HG02840 (cell line): ENCODE measurements around the gene FBXO22.
"Not testable (repeated sequence)": the region's sequence is repeated elsewhere in the genome, so short reads cannot be mapped to it uniquely, and the experiment has no call there.

ENCODE experiments used
- ATAC-seq: cut with Tn5 transposase; IDR thresholded peaks from one replicate; pipeline ENCODE4 v1.9.1; 2021; ENCODE audit warnings: mild to moderate bottlenecking, moderate library complexity, moderate number of reproducible peaks; ENCODE audit not compliant: unreplicated experiment, low FRiP score

The FBXO22 gene

DNA sequence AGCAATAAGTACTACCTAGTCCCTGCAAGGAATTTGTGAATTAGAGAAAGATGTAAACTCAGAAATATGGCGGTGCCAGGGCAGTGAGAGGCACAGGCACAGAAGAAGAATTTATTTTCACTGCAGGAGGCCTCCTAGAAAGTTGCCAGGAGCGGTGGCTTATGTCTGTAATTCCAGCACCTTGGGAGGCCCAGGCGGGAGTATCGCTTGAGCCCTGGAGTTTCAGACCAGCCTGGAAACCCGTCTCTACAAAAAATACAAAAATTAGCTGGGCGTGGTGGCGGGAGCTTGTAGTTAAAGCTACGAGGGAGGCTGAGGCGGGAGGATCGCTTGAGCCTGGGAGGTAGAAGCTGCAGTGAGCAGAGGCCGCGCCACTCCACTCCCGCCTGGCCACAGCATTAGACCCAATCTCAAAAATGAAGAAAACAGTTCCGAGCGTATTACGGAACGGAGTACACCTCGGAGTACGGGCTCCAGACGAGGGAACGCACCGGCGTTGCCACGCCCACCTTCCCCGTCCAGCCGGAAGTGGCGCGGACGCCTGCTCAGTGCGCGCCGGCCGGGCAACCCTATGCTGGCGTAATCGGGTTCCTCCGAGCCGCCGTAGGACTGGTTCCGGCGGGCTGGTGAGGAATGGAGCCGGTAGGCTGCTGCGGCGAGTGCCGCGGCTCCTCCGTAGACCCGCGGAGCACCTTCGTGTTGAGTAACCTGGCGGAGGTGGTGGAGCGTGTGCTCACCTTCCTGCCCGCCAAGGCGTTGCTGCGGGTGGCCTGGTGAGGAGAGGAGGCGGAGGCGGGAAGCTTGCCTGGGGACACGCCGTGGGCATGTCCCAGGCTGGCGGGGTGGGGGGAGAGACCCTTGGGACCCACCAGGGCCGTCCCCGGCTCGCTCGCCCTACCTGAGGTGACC, at the start of gene FBXO22:
Gene FBXO22 (plus strand): TSS at position 548 of the 909 bp plus-strand sequence. CDS start 86 bp downstream, at position 634.
- peak; percentile 93 for ATAC-seq

DNA sequence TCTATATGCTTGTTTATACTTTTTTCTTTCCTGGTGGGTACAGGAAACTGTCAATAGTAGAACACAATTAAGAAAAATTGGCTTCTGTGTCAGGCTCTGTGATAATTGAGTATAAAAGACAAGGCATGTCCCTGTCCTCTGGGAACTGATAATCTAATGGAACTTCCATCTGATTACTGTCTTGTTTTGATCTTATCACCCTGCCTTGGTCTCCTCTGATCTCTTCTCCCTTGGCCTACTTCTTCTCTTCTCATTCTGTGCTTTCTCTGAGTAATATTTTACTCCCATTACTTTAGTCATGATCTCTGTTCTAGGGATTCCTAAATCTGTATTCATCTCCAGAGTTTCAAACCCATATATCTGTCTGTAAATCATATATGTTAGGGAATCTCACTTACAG, 45.8 kb upstream of the FBXO22 start:
- no peak for ATAC-seq

DNA sequence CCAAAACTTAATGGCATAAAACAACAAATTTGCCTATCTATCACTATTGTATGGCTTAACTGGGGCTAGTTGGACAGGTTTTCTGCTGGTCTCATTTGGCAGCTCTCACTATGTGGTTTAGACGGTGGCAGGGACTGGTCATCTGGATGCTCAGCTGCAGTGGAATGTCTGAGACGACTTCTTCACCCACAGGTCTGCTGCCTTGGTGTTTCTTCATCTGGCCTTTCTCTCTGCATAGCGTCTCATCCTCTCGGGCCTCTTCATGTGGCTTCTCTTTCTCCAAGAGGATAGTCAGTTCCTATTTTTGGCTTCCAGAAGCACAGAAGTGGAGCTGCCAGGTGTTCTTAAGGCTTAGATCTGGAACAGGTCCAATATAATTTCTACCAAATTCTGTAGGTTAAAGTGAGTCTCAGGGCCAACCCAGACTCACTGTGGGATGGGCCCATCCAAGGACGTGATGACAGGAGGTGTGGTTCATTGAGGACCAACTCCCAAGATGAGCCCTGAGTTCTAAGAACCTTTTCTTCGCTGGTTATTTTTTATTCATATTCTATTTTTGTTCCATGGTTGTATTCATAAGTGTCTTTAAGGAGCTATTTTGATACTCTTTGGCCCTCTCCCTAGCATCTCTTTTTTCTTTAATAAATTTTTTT, 41.8 kb upstream of the FBXO22 start:
- ATAC-seq, result no peak

DNA sequence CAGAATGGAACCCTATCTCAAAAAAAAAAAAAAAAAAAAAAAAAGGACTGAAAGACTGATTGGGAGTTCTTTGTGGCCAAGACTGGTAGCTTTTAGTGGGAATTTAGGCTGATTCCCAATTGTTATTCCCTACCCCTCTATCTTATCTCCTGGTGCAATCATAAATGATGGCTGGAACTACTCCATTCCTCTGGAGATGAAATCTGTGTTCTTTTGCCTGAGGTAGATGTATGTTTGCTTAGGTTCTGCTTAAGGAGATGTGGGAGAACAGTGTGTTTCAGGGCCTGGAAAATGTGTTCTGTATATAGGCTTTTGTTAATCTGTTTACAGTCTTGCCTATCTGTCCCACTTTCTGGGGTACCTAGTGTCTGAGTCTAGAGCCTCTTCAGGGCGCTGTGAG, 40.9 kb upstream of the FBXO22 start:
- no peak for ATAC-seq

DNA sequence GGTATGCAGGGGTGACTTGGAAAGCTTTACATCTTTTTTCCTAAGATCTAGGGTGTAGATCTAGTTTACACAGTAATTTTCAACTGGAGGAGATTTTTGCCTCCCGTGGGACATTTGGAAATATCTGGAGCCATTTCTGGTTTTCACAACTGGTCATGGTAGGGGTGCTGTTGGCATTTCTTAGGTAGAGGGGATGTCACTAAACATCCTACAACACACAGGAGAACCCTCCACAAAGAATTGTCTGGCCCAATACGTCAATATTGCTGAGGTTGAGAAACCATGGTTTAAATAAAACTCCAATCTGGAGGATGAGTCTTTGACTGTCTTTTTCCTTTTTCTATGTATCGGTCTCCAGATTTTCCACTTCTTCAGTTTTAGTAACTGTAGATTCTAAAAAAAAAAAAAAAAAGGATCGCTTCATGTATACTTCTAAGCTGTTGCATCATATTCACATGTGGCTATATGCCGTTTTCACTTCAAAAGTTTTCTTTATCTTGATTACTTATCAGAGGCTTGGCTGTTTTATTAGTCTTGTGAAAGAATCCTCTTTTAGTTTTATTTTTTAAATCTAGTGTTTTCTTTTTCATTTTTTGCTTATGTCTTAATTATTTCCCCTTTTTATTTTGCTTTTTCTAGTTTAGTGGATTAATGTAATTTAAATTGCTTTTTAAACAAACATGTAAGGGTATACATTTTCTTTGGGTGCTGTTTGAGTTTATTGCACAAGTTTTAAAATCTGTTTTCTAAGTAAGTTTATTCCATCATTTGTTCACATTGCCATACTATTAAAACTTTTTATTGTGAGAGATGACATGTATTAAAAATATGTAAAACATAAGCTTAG, 39.2 kb upstream of the FBXO22 start:
- ATAC-seq, result no peak

DNA sequence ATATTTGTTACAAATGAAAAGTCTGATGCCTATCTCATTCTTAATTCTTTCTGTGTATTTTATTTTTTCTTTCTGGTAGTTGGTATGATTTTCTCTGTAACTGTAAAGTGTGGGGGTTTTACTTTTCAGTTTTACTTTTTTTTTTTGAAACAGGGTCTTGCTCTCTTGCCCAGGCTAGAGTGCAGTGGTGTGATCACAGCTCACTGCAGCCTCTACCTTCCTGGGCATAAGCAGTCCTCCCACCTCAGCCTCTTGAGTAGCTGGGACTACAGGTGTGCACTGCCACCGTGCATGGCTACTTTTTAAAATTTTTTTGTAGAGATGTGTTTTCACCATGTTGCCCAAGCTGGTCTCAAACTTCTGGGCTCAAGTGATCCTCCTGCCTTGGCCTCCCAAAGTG, 37.6 kb upstream of the FBXO22 start:
- not testable (repeated sequence) for ATAC-seq

DNA sequence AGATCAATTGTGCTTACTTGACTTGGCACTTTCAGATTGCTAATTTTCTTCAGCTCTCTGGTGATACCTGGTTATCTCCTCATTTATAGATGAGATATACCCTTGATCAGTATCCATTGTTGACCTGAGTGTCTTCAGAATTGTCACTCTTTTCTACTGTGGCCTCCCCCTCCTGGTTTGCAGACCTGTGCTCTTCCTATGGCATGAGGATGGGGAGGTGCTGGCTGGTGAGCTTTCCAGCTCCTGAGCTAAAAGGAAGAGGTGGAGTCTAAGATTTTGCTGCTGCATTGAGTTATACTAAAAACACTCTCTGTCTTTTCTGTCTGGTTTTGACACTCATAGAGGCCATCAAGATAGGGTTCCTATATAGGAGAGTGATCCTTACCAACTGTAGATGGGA, 36.8 kb upstream of the FBXO22 start:
- ATAC-seq, result no peak

DNA sequence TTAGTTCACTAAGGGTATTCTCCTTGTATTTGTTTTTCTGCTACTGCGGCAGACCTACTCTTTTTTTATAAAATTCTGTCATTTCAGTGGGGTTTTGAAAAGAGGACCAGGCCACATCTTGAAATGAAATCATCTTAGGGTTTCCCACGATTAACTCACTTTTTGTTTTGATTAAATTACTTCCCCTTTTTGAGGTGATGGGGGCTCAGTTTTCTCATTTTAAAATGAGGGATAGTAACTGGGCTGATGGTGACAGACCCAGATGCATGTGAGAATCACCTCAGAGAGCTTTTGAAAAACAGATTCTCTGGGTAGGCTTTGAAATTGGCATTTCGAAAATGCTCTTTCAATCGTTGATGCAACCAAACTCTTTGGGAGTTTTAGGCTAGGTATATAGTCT, 36.2 kb upstream of the FBXO22 start:
- no peak for ATAC-seq

DNA sequence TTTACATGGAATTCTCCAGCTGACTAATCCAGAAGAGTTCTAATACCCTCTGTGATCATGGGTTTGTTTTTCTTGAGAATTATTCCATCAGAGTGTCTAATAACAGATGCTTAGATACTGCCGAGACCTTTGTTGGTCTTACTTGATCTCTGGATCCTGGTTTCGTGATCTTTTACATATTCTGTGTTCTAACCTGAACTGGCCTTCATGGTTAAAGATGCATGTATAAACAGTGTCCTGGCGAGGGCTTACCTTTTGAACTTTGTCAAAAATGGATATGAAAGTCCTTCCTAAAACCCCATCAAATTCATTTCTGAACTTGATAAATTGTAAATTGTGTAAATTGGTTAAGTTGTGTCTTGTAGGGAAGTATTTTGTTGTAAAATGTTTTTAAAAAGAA, 35.7 kb upstream of the FBXO22 start:
- ATAC-seq, result no peak

DNA sequence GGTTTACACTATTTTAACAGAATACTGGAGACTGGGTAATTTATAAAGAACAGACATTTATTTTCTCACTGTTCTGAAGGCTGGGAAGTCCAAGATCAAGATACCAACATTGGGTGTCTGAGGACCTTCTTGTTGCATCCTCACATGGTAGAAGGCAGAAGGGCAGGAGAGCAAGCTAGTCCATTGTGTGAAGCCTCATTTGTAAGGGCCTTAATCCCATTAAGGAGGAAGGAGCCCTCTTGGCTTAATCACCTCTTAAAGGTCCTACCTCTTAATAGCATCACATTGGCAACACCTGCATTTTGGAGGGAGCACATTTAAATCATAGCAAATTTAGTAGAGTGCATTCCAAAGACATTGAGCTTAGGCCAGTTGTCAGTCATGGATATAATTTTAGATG, 34.2 kb upstream of the FBXO22 start:
- no peak for ATAC-seq

DNA sequence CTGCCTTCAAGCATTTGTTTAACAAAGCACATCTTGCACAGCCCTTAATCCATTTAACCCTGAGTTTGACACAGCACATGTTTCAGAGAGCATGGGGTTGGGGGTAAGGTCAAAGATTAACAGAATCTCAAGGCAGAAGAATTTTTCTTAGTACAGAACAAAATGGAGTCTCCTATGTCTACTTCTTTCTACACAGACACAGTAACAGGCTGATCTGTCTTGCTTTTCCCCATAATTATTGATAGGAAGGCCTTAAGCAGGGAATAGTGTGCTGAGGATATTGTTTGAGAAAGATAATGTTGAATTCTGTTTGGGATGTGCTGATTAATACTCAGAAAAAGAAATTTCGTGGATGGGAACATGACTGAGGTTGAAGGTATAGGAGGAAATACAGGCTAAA, 32.1 kb upstream of the FBXO22 start:
- ATAC-seq, result not testable (repeated sequence)

DNA sequence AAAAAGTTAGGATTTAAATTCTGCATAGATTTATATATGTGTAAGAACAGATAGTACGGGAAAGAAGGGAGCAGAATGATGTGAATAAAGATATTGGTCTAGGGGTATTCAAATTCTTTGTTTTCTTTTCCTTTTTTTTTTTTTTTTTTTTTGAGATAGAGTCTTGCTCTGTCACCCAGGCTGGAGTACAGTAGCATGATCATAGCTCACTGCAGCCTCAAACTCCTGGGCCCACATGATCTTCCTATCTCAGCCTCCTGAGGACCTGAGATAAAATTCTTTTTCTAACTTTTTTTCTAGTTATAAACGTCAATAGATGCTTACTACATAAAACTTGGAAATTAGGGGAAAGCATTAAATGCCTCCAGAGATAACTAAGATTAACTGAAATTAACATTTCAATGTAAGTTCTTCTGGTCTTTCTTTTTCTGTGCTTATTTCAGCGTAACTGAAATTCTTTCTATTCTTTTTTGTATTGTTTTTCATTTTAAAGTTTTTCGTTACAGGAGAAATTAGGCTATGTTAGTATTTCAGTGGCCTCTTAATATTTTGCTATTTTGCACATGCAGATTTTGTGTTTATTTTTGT, 31.2 kb upstream of the FBXO22 start:
- no peak for ATAC-seq

DNA sequence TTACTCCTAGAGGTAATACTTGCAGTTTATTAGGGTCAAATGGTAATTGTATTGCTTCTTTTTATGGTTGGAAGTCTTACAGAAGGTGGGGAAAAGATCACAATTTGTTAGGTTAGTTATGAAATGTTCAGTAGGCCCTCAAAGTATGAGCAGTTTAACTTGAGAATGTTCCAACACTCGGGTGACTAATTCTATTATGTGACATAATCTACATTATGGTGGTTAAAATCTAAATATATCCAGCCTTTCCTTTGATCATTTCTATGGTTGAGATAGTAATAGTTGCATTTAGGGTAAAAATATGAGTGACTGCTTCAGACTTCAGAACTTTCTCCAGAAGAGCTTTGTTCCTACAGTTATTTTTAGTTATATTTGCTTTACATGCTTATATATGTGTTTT, 19.6 kb upstream of the FBXO22 start:
- no peak for ATAC-seq

DNA sequence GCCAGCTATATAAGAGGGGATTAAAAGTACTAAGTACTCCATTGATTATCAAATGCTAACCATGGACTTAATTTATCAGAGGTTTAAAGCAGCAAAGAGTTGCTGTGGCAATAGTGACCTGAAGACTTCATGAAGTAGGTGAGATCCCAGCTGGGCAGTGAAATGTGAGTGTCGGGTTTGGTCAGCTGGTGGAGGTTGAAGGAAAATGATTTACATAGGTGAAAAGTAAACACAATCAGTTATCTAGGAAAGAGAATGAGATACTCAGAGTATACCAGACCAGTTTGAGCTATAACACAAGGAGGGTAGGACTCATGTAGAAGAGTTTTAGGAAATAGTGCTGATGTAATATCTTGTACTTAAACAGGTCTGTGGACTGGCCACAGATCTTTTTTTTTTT, 16.5 kb upstream of the FBXO22 start:
- no peak for ATAC-seq

DNA sequence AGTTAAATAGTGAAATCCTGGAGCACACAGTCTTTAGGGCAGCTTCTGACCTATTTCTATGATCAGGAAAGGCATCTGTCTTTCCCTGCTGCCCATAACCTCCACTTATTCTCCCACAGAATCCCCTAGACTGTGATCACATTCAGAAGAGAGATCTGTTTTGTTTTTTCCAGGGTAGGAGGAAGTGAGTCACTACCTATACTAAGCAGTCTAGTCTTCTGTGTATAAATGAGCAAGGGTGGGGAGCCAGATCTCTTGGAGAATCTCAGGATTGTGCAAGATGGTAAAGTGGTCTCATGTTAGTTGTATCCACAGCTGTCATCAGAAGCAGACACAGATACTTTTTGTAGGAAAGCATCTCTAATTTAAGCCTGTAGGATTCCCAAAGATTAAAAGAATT, 11.8 kb upstream of the FBXO22 start:
- ATAC-seq, result no peak

DNA sequence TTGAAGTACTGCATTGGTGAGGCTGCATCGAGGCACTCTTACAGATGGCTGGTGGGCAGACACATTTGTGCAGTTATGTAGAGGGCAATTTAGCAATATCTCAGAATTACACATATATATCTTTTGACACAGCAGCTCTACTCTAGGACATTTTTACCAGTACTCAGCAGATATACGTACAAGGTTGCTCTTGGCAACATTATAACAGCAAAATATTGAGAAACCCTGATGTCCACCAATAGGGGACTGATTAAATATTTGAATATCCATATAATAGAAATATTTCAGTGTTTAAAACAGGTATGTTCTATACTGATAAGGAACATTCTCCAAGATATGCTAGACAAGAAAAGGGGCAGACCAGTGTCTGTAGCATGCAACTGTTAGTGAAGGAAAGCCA, 7.9 kb upstream of the FBXO22 start:
- ATAC-seq, result no peak

DNA sequence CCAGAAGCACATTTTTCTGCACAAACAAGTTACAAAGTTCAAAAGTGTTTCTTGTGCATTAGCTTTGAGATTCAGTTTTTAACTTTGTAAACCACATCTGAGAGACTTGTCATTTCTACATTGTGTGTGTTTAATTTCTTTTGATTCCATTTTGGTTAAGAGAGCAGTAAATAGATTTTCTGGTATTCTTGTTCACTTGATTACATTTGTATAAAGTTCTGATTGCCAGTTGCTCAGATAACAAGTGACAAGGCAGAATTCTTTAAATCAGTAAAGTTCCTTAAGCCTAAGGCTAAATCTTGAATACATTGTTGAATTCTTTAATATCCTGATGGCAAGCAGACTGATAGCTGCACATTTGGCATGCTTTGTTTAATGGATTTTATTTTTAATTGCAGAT, 3.1 kb upstream of the FBXO22 start:
- ATAC-seq, result no peak

DNA sequence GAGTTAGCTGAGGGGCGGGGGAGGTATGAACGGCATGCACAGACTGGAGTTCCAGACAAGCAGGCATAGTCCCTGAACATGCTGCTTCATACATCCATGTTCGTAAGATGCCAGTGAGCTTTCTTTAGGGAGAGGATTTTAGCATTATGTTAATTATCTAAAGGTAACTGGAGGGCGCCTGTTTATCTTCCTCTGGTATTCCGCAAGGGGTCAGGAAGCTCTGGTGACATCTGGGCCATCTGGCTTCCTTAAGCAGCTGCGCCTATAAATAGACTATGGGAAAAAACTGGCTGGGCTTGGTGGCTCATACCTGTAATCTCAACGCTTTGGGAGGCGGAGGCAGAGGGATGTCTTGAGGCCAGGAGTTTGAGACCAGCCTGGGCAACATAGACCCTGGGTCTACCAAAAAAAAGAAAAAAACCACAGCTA, 1.5 kb upstream of the FBXO22 start:
- no peak for ATAC-seq

DNA sequence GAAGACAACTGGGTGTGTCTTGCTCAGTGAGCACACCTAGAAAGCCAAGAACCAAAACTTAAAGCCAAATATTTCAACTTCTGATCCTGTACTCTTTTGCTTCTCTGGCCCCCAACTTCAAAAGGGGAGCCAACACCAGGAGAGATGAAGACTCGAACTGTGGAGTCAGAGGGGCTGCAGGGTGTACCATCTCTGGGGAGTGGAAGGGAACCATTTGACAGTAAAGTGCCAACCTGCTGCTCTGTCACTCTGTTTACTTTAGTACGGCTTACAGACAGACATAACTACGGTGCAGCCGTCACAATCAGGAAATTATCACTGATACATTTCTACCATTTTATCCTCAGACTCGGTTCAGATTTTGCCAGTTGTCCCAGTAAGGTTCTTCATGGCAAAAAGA, 1.6 kb downstream of the FBXO22 start:
- no peak for ATAC-seq

DNA sequence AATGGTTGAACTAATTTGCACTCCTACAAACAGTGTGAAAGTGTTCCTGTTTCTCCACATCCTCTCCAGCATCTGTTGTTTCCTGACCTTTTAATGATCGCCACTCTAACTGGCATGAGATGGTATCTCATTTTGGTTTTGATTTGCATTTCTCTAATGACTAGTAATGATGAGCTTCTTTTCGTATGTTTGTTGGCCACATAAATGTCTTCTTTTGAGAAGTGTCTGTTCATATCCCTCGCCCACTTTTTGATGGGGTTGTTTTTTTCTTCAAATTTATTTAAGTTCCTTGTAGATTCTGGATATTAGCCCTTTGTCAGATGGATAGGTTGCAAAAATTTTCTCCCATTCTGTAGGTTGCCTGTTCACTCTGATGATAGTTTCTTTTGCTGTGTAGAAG, 6.7 kb downstream of the FBXO22 start:
- ATAC-seq, result not testable (repeated sequence)

DNA sequence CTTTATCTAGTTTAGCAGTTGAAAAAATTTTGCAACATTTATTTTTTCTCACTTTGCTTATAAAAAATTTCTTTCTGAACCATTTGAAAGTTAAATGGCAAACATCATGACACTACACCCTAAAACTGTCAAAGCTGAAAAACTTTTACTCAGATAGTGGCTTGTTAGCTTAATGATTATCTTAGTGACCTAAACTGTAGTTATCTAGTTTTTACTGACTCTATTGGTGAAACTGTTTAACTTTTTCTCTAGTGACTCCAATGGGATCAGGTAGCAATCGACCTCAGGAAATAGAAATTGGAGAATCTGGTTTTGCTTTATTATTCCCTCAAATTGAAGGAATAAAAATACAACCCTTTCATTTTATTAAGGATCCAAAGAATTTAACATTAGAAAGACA, 13.3 kb downstream of the FBXO22 start:
- ATAC-seq, result no peak
